GM10266 (cell line): Measurements from ENCODE around the gene LRP1-AS.

Source experiments
- DNase-seq: peaks from one replicate; pipeline ENCODE4 v3.0.0; 2012; ENCODE audit errors: extremely low spot score
- TF ChIP-seq, protein P1 (sequence below): IDR thresholded peaks from 2 replicates; pipeline ENCODE4 v1.5.1; 2012; ENCODE audit warnings: mild to moderate bottlenecking, low read depth; ENCODE audit not compliant: control insufficient read depth, insufficient read depth; ENCODE audit errors: missing control alignments

The LRP1-AS gene

DNA sequence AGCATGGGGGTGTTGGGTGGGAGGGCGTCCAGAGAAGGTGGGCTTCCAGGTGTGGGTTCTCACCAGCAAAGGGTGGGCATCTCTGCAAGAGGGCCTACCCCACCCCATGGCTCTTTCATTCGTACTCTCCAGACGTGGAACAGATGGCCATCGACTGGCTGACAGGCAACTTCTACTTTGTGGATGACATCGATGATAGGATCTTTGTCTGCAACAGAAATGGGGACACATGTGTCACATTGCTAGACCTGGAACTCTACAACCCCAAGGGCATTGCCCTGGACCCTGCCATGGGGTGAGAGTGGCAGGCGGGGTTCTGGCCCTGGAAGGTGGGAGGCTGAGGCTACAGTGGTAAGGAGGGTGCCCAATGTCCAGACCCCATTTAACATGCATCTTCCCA is 6.7 kb upstream of the LRP1-AS start:
- DNase-seq: no peak
- TF ChIP-seq, protein P1, sequence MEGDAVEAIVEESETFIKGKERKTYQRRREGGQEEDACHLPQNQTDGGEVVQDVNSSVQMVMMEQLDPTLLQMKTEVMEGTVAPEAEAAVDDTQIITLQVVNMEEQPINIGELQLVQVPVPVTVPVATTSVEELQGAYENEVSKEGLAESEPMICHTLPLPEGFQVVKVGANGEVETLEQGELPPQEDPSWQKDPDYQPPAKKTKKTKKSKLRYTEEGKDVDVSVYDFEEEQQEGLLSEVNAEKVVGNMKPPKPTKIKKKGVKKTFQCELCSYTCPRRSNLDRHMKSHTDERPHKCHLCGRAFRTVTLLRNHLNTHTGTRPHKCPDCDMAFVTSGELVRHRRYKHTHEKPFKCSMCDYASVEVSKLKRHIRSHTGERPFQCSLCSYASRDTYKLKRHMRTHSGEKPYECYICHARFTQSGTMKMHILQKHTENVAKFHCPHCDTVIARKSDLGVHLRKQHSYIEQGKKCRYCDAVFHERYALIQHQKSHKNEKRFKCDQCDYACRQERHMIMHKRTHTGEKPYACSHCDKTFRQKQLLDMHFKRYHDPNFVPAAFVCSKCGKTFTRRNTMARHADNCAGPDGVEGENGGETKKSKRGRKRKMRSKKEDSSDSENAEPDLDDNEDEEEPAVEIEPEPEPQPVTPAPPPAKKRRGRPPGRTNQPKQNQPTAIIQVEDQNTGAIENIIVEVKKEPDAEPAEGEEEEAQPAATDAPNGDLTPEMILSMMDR: no peak

DNA sequence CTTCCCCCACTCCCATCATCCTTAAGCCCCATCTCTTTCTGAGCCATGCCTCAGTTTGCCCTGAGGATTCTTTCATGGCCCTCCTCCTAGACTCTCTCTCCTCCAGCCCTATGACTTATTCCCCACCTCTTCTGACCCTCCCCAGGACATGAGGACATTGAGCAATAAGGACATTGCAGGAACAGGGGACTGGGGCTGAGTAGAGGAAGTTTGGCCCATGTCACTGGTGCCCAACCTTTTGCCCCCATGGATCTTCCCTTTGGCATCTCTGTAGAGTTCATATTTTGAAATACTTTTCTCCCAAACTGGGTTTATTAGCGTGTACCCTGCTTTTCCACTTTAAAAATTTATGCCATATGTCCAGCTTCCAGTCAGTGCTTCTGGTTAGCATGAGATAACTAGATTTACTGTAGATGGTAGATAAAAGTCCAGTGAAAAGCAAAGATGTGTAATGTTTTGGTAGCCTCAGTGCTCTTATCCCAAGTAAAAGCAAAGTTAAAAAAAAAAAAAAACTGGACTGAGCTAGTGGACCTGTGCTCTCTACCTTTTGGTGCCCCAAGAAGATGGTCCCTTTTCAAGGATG is 6.1 kb upstream of the LRP1-AS start:
- TF ChIP-seq, protein P1: no peak
- no peak for DNase-seq

DNA sequence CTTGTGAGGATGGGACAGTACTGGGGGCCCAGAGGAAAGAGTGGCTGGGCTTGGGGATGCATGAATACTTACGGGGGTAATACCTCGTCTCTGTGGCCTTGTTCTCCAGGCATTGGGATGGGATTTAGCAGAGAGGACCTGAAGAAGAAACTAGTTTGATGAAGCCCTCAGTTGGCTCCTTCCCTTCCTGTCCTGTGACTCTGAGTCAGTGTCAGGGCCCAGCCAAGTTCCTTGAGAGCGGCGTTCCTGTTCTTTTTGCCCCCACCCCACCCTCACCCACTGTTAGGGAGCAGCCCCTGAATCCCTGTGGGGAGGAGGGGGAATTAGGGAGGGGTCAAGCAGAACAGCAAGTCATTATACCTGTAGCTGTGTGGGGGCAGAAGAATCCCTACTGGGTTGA is 5.2 kb upstream of the LRP1-AS start:
- no peak for DNase-seq
- TF ChIP-seq, protein P1: no peak

DNA sequence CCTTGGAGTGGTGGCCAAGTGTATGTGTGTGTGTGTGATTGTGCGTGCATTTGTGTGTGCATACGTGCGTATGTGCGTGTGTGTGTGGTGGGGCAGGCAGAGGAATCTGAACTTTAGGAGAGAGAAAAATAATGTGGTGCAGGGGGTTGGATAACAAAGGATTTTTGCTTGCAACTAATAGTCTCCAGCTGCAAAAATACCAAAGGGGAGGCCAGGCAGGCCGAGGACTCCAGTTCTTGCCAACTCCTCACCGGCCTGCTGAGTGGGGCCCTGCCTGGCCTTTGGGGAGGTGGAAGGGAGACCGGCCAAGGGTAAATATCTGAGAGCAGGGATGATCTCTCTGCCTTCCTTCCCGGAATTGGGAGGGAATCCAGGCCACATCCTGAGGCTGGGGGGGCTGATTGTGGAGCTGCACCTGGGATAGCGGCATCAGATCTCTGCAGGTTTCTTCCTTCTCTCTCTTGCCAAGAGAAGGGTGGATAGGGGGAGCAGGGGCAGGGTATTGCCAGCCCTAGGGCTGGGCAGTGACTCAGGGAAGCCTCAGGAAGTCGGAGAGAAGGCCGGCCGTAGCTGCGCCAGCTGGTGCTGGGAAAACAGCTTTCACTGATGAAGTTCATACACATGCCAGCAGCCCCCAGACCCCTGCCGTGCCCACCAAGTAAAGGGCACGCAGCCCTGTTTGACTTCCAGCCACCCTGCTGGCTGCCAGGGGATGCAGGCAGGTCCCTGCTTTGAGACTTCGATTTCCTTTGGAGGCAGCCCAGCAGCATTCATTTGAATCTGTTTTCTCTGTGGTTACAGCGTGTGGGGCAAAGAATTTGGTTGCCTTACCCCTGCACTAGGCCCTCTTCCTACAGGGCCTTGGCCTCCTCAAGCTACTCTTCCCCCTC is 4.6 kb upstream of the LRP1-AS start:
- DNase-seq: no peak
- TF ChIP-seq, protein P1: no peak

DNA sequence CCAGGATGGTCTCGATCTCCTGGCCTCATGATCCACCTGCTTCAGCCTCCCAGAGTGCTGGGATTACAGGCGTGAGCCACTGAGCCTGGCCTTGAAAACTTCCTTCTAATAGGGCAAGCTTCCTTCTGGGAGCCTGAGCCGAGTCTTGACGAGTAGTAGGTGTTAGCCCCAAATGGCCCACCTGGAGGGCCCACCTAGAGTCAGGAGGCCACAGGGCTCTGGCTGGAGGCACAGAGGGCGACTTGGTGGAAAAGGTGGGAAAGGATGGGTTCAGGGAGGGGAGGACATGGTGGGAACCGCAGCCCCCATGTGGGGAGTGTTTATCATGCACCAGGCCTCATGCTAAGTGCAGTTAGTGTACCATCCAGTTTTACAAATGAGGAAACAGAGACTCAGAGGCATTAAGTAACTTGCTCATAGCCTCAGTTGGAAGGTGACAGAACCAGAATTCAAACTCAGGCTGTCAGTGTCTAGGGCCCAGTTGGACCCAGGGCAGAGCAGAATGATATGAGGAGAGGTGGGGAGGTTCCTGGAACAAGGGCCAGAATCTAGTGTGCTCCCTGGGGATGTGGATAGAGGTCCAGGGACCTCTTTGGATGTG is 3.1 kb upstream of the LRP1-AS start:
- DNase-seq: no peak
- TF ChIP-seq, protein P1: no peak

DNA sequence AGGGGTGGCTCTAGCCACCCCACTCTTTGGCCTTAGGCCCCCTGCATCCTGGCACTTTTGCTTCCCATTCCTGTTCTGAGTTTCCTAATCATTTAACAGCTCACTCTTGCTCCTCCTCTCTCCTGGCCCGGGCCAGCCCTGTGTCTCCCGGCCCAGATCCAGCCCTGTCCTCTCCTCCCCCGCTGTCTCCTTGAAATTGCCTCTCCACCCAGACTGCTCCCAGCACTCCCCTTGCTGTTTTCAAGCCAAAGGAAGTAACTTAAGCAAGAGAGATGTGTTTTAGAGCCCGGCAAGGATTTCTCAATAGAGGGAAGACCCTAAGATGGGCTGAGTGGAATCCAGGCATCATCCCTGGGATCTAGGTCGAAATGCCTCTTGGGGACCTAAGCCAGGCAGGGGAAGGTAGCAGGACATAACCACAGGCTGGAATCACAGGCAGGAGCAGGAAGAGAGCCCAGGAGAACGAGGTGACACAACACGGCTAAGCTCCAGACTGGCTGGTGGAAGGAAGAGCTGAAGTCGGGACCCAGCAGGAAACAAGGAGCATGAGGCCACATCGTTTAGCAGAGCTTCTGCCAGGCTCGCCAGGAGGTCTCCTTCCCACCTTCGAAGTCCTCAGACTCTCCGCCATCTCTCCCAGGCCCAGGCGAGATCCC is 2.0 kb upstream of the LRP1-AS start:
- TF ChIP-seq, protein P1: no peak
- DNase-seq: no peak
